IgD-negative memory B cell (primary cell): ENCODE data around the gene BTBD18. TPM values are rescaled to one million over a fixed set of nuclear protein-coding genes. Genes with fewer than 3 reads are reported as not detected.

Experiments
- polyA plus RNA-seq: library from polyadenylated mRNA; unstranded; fragments of 300-500 nt; fragmentation: Illumina TruSeq; gene quantifications from one replicate; pipeline ENCODE4 v1.2.3, GENCODE V29; 2021

Gene BTBD18
- polyA plus RNA-seq, 1 donor from 2014 or later = 0.23 TPM

Other genes with a start within 250 kb of the BTBD18 start
- 7.2 TPM for gene SLC43A1, start 236.1 kb downstream of the BTBD18 start, polyA plus RNA-seq
- gene TIMM10, start 221.1 kb downstream of the BTBD18 start, polyA plus RNA-seq = 63.5 TPM
- 0.14 TPM for gene SMTNL1, start 214.2 kb downstream of the BTBD18 start, polyA plus RNA-seq
- 208 TPM for gene UBE2L6, start 184.1 kb downstream of the BTBD18 start, polyA plus RNA-seq
- gene SERPING1, start 154.1 kb downstream of the BTBD18 start, polyA plus RNA-seq = 0.23 TPM
- not detected for gene YPEL4, start 101.9 kb downstream of the BTBD18 start, polyA plus RNA-seq
- gene CLP1, start 94.1 kb downstream of the BTBD18 start, polyA plus RNA-seq = 12.5 TPM
- gene ZDHHC5, start 83.7 kb downstream of the BTBD18 start, polyA plus RNA-seq = 32.9 TPM
- 15.4 TPM for gene MED19, start 39.6 kb downstream of the BTBD18 start, polyA plus RNA-seq
- 76.1 TPM for gene TMX2, start 39.2 kb downstream of the BTBD18 start, polyA plus RNA-seq
- gene SELENOH, start 10.3 kb downstream of the BTBD18 start, polyA plus RNA-seq = 324 TPM
- gene CTNND1, start 10.0 kb upstream of the BTBD18 start, polyA plus RNA-seq = 4.9 TPM